HG03175 (cell line): ENCODE data around the gene CIPC.

Experiments
- ATAC-seq: cut with Tn5 transposase; IDR thresholded peaks from one replicate; pipeline ENCODE4 v1.9.1; 2021; ENCODE audit warnings: mild to moderate bottlenecking, moderate library complexity; ENCODE audit not compliant: unreplicated experiment

The CIPC gene

GRCh38 chr14:77100961-77101360 lies 2.9 kb downstream of the CIPC start:
- no peak for ATAC-seq

GRCh38 chr14:77102154-77102553 lies 4.1 kb downstream of the CIPC start:
- ATAC-seq: no peak

- ATAC-seq: no peak
These were observed 5.4 kb downstream of the CIPC start for GRCh38 chr14:77103475-77103874.

GRCh38 chr14:77103951-77104350 lies 5.9 kb downstream of the CIPC start:
- no peak for ATAC-seq

- no peak for ATAC-seq
These were observed 6.3 kb downstream of the CIPC start for GRCh38 chr14:77104393-77104792.

GRCh38 chr14:77105145-77105939 lies 7.3 kb downstream of the CIPC start:
- no peak for ATAC-seq

GRCh38 chr14:77106666-77107065 lies 8.6 kb downstream of the CIPC start:
- ATAC-seq: no peak

GRCh38 chr14:77107228-77107627 lies 9.2 kb downstream of the CIPC start:
- no peak for ATAC-seq

GRCh38 chr14:77108753-77109152 lies 10.7 kb downstream of the CIPC start:
- no peak for ATAC-seq

- ATAC-seq: no peak
These were observed 11.6 kb downstream of the CIPC start for GRCh38 chr14:77109656-77110055.

- ATAC-seq: no peak
These were observed 12.2 kb downstream of the CIPC start for GRCh38 chr14:77110286-77110685.

GRCh38 chr14:77111021-77111420 lies 13.0 kb downstream of the CIPC start:
- no peak for ATAC-seq

- ATAC-seq: no peak
These were observed 15.6 kb downstream of the CIPC start for GRCh38 chr14:77113644-77114043.

GRCh38 chr14:77114609-77115008 lies 16.6 kb downstream of the CIPC start:
- no peak for ATAC-seq

GRCh38 chr14:77116172-77116817 lies 18.2 kb downstream of the CIPC start:
- no peak for ATAC-seq

- no peak for ATAC-seq
These were observed 21.8 kb downstream of the CIPC start for GRCh38 chr14:77119851-77120250.

- ATAC-seq: peak; percentile 92
These were observed 23.0 kb downstream of the CIPC start for GRCh38 chr14:77120771-77121743.

GRCh38 chr14:77122526-77123125 lies 24.6 kb downstream of the CIPC start:
- no peak for ATAC-seq

- no peak for ATAC-seq
These were observed 25.6 kb downstream of the CIPC start for GRCh38 chr14:77123381-77124325.
